Smooth muscle cell of the brain vasculature (primary cell): ENCODE data around the gene S100A11.

Experiments
- DNase-seq: peaks from one replicate; pipeline ENCODE4 v3.0.0-alpha.2; 2012; ENCODE audit warnings: low read depth, low spot score

S100A11 gene

GRCh38 chr1:151985270-151985669, 51.5 kb downstream of the S100A11 start:
- no peak for DNase-seq

DNA sequence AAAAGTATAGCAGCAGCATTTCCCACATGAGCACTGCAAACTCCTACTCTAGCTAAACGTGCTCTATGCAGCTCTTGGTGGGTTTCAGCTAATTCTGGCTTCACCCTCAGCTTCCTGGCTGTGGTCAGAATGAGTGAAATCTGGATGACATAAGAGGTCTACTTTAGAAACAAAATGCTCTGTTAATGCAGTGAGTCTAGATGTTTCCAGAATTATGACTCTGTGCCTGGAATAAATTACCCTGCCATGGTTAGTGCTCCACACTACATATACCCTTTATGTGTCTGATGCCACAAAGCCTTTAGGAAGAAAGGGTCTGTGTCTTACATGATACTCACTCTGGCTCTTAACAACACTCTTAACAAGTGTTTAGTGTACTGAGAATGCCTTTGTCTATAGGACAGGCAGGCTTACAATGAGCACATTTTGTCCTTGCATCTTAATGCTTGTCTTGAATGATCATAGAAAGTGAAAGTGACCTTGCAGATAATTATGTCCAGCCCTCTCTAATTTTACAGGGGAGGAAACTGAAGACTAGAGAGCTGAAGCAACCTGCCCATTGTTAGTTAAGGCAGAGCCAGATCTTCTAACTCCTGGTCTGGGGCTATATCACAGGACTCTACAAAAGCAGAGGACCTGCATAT, 52.4 kb downstream of the S100A11 start:
- DNase-seq, result no peak
